ENCODE data around the gene CFAP119.
A peak's percentile ranks its signal among the peaks of the same experiment; 100 is the strongest.

Gene CFAP119

DNA sequence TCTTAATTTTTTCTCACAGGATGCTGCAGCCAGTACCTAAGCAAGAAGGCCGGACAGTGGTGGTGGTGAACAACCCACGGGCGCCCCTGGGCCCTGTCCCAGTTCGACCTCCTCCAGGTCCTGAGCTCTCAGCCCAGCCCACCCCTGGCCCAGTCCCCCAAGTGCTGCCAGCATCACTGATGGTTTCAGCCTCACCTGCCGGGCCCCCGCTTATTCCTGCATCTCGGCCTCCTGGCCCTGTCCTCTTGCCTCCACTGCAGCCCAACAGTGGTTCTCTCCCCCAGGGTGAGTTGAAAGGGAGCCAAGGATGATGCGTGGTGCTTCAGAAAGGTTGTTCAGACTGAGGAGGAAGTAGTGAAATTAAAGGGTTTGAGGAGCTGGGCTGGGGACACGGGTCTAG lies 41.2 kb downstream of the CFAP119 start:
- DNase-seq (ENCODE audit: insufficient read length, low spot score), result no peak
- no peak for TF ChIP-seq TAF1 (IDR thresholded peaks at IDR 0.05; ENCODE audit: low read depth, low read length)
- TF ChIP-seq POLR2AphosphoS5 (IDR thresholded peaks at IDR 0.05; ENCODE audit: low read depth, low read length), result no peak
- no peak for TF ChIP-seq POLR2A (IDR thresholded peaks at IDR 0.05; ENCODE audit: low read depth, low read length)
- TF ChIP-seq PAX5 (IDR thresholded peaks at IDR 0.05; ENCODE audit: insufficient read depth, low read length, severe bottlenecking), result no peak
- TF ChIP-seq POU2F2 (IDR thresholded peaks at IDR 0.05; ENCODE audit: low read depth, low read length), result no peak
- TF ChIP-seq SPI1 (IDR thresholded peaks at IDR 0.05; ENCODE audit: low read depth, low read length), result no peak
- FAIRE-seq, result no peak

DNA sequence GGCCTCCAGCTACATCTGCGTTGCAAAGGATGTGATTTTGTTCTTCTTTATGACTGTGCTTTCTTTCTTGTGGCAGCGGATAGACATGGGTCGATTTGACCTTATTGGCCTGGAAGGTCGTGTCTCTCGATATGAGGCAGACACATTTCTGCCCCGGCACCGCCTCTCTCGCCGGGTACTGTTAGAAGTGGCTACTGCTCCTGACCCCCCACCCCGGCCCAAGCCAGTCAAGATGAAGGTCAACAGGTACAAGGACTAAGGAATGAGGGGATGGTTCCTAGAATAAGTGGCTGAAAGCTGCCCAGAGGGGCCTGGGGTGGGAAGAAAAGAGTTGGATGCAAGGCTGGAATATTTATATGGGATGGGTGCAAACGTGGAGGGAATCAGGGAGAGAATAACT lies 41.8 kb downstream of the CFAP119 start:
- DNase-seq (ENCODE audit: insufficient read length, low spot score) (no peak), FAIRE-seq (no peak)
- TF ChIP-seq TAF1 (IDR thresholded peaks at IDR 0.05; ENCODE audit: low read depth, low read length) (no peak), POU2F2 (IDR thresholded peaks at IDR 0.05; ENCODE audit: low read depth, low read length) (no peak), POLR2AphosphoS5 (IDR thresholded peaks at IDR 0.05; ENCODE audit: low read depth, low read length) (no peak), PAX5 (IDR thresholded peaks at IDR 0.05; ENCODE audit: insufficient read depth, low read length, severe bottlenecking) (no peak), SPI1 (IDR thresholded peaks at IDR 0.05; ENCODE audit: low read depth, low read length) (no peak), POLR2A (IDR thresholded peaks at IDR 0.05; ENCODE audit: low read depth, low read length) (no peak)

DNA sequence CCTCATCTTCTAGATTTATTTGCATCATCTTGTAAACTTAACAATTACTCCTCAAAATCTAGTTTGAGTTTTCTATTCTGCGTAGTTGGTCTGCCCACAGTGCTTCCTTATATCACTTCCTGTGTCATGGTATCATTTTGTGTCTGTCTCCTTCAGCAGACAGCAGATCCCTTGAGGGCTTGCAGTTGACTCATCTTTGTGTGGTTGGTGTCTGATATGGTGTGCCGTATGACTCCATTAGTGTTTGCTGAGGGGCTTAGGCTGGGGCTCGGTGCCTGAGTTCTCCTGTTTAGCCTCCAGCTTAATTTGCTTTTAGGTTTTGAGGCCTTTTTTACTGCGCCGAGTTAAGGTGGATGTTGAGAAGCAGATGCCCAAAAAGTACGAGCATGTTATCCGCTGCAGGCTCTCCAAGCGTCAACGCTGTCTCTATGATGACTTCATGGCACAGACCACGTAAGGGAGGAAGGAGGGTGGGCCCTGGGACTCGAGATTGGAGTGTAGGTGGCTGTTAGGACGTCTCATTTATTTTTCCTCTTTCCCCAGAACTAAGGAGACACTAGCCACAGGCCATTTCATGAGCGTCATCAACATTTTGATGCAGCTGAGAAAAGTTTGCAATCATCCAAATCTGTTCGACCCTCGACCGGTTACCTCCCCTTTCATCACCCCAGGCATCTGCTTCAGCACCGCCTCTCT lies 46.0 kb downstream of the CFAP119 start:
- DNase-seq (ENCODE audit: insufficient read length, low spot score), result no peak
- FAIRE-seq, result no peak
- TF ChIP-seq SPI1 (IDR thresholded peaks at IDR 0.05; ENCODE audit: low read depth, low read length), result peak; percentile 15; the same call in 1 of the 2 replicates
- no peak for TF ChIP-seq POU2F2 (IDR thresholded peaks at IDR 0.05; ENCODE audit: low read depth, low read length)

DNA sequence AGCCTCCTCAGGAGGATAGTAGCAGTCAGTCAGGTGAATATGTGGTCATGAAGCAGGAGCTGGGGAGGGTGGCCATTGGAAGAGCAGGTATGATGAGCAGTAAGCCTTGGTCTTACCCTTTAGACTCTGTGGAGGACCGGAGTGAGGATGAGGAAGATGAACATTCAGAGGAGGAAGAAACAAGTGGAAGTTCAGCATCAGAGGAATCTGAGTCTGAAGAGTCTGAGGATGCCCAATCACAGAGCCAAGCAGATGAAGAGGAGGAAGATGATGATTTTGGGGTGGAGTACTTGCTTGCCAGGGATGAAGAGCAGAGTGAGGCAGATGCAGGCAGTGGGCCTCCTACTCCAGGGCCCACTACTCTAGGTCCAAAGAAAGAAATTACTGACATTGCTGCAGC lies 50.1 kb downstream of the CFAP119 start:
- no peak for FAIRE-seq
- TF ChIP-seq POU2F2 (IDR thresholded peaks at IDR 0.05; ENCODE audit: low read depth, low read length) (no peak), PAX5 (IDR thresholded peaks at IDR 0.05; ENCODE audit: insufficient read depth, low read length, severe bottlenecking) (no peak), TAF1 (IDR thresholded peaks at IDR 0.05; ENCODE audit: low read depth, low read length) (no peak), POLR2A (IDR thresholded peaks at IDR 0.05; ENCODE audit: low read depth, low read length) (no peak), SPI1 (IDR thresholded peaks at IDR 0.05; ENCODE audit: low read depth, low read length) (no peak), POLR2AphosphoS5 (IDR thresholded peaks at IDR 0.05; ENCODE audit: low read depth, low read length) (no peak)

DNA sequence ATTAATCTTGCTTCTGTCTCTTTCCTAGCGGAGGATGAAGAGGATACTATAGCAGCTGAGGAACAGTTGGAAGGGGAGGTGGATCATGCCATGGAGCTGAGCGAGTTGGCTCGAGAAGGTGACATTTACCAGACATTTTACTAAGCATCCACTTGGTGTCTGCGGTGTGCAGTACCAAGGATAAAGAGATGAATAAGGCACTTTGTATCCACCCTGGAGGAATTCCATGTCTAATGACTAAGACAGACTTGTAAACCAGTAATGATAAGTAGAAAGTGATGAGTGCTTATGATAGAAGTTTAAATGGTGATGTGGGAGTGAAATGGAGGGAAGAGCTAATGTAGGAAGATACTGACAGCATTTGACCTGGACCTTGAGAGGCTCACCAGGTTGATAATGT lies 50.9 kb downstream of the CFAP119 start:
- DNase-seq (ENCODE audit: insufficient read length, low spot score) (no peak), FAIRE-seq (no peak)
- no peak for TF ChIP-seq SPI1 (IDR thresholded peaks at IDR 0.05; ENCODE audit: low read depth, low read length)
- TF ChIP-seq POLR2AphosphoS5 (IDR thresholded peaks at IDR 0.05; ENCODE audit: low read depth, low read length), result no peak
- no peak for TF ChIP-seq POLR2A (IDR thresholded peaks at IDR 0.05; ENCODE audit: low read depth, low read length)
- no peak for TF ChIP-seq TAF1 (IDR thresholded peaks at IDR 0.05; ENCODE audit: low read depth, low read length)
- TF ChIP-seq POU2F2 (IDR thresholded peaks at IDR 0.05; ENCODE audit: low read depth, low read length), result no peak
- no peak for TF ChIP-seq PAX5 (IDR thresholded peaks at IDR 0.05; ENCODE audit: insufficient read depth, low read length, severe bottlenecking)

More for the DNA sequence above, 50.1 kb downstream of the CFAP119 start:
- DNase-seq (ENCODE audit: insufficient read length, low spot score), result no peak
